HepG2 (cell line): ENCODE measurements around the gene CBX2. TPM values are rescaled to one million over a fixed set of nuclear protein-coding genes. Genes with fewer than 3 reads are reported as not detected.

Experiments used
- AGO1 ChIP-seq: fragments of 200-400 bp; formaldehyde crosslinking; IDR thresholded peaks from 2 replicates; pipeline ENCODE4 v1.6.1; 2017; ENCODE audit warnings: mild to moderate bottlenecking, low read depth, low read length, moderate library complexity; ENCODE audit not compliant: poor library complexity, severe bottlenecking
- ARID5B ChIP-seq: IDR thresholded peaks from 2 replicates; pipeline ENCODE4 v1.4.0; 2020; ENCODE audit warnings: mild to moderate bottlenecking, missing genetic modification reagents
- HNRNPLL ChIP-seq: fragments of 200-400 bp; formaldehyde crosslinking; IDR thresholded peaks from 2 replicates; pipeline ENCODE4 v1.6.1; 2017; ENCODE audit warnings: mild to moderate bottlenecking, low read depth, low read length; ENCODE audit not compliant: poor library complexity, severe bottlenecking
- MTA1 ChIP-seq: sonication (generic); formaldehyde crosslinking; IDR thresholded peaks from 2 replicates; pipeline ENCODE4 v1.4.0; 2020; ENCODE audit warnings: missing genetic modification reagents, mild to moderate bottlenecking, borderline replicate concordance
- PATZ1 ChIP-seq: sonication (generic); formaldehyde crosslinking; IDR thresholded peaks from 2 replicates; pipeline ENCODE4 v1.4.0; 2020; ENCODE audit warnings: missing genetic modification reagents
- SRF ChIP-seq: IDR thresholded peaks from 2 replicates; pipeline ENCODE4 v1.6.1; 2011; ENCODE audit warnings: mild to moderate bottlenecking, low read depth, low read length, moderate library complexity
- TCF12 ChIP-seq, 2 experiments: fragments of 450-650 bp in 1 of 2; sonication (generic) in 1 of 2; formaldehyde crosslinking in 1 of 2; IDR thresholded peaks; 2 replicates each; pipeline versions ENCODE4 v1.6.1 to v1.8.0; 2017 to 2022; ENCODE audit warnings: antibody characterized with exemption in 1 of 2, mild to moderate bottlenecking in 1 of 2, missing genetic modification reagents in 1 of 2, moderate library complexity in 1 of 2
- ZHX1 ChIP-seq: sonication (generic); formaldehyde crosslinking; IDR thresholded peaks from 2 replicates; pipeline ENCODE4 v1.8.1; 2022; ENCODE audit warnings: low read depth, mild to moderate bottlenecking, missing genetic modification reagents
- ZNF691 ChIP-seq: sonication (generic); formaldehyde crosslinking; IDR thresholded peaks from 2 replicates; pipeline ENCODE4 v1.4.0; 2020; ENCODE audit warnings: missing genetic modification reagents, low read depth, mild to moderate bottlenecking, borderline replicate concordance
- ZNF768 ChIP-seq: sonication (generic); formaldehyde crosslinking; IDR thresholded peaks from 2 replicates; pipeline ENCODE4 v1.4.0; 2020; ENCODE audit warnings: missing genetic modification reagents
- polyA plus RNA-seq, 8 experiments: library from polyadenylated mRNA; depleted of rRNA in 3 of 8; stranded (reverse) in 7 of 8; unstranded in 1 of 8; fragments of >200 nt; fragmentation: Illumina TruSeq in 4 of 8; extraction: Trizol in 4 of 8; gene quantifications; 2 replicates each; pipeline versions ENCODE4 v1.2.1 to v1.2.3, GENCODE V29; 2011 to 2016; ENCODE audit warnings: low read depth in 4 of 8, missing spikeins in 1 of 8, mixed read lengths in 1 of 8; ENCODE audit not compliant: insufficient read depth in 1 of 8
- total RNA-seq, 5 experiments: library from RNA; depleted of rRNA; stranded (reverse); fragments of >200 nt; fragmentation: Illumina TruSeq; extraction: Trizol; gene quantifications; 2 replicates each; pipeline ENCODE4 v1.2.3, GENCODE V29; 2016; ENCODE audit warnings: low read depth in 1 of 5

CBX2 gene
- total and polyA plus RNA-seq, 2 of the 13 experiments (the other 11 are each of a cell fraction or from before 2014, with no cell fraction given) = 14.5 to 31.1 TPM

- TF ChIP-seq ARID5B (CRISPR knock-in tag) (0 out of 2 replicates have a peak, but pooled peaks have one; percentile 33), TCF12 (IDR thresholded peaks at IDR 0.05) (no peak), TCF12 (CRISPR knock-in tag; IDR thresholded peaks at IDR 0.05) (0 out of 2 replicates have a peak, but pooled peaks have one; percentile 28), ZNF691 (CRISPR knock-in tag) (peak; percentile 64; the same call in 1 of the 2 replicates), PATZ1 (CRISPR knock-in tag) (peak; percentile 94), SRF (0 out of 2 replicates have a peak, but pooled peaks have one; percentile 28), MTA1 (CRISPR knock-in tag) (peak; percentile 65; the same call in 1 of the 2 replicates), AGO1 (peak; percentile 70), ZNF768 (CRISPR knock-in tag) (peak; percentile 34; the same call in 1 of the 2 replicates), HNRNPLL (peak; percentile 26), ZHX1 (CRISPR knock-in tag) (peak; percentile 82; the same call in 1 of the 2 replicates)
Measured at GRCh38 chr17:79834565-79835469, 56.9 kb downstream of the CBX2 start (continued).
